Astrocyte (in vitro differentiated cells and primary cell): ENCODE results near the gene CPN2. TPM values are rescaled to one million over a fixed set of nuclear protein-coding genes. Genes with fewer than 3 reads are reported as not detected.

ENCODE experiments used
- DNase-seq: peaks from one replicate; pipeline ENCODE4 v3.0.0-alpha.2; 2010; ENCODE audit warnings: low read depth
- FAIRE-seq: peaks from 2 replicates; lab custom pipeline; 2011; peaks lifted over from hg19 to GRCh38; lab: Jason Lieb, UNC
- H2AFZ ChIP-seq: 2 replicates; pipeline ENCODE4 v1.6.0; 2012; ENCODE audit warnings: low read depth, low read length, inconsistent platforms
- H3K27ac ChIP-seq: 2 replicates; pipeline ENCODE4 v1.5.1; 2011; ENCODE audit warnings: low read depth, low read length, inconsistent platforms
- H3K27me3 ChIP-seq: 2 replicates; pipeline ENCODE4 v1.6.0; 2011; ENCODE audit warnings: low read length, inconsistent platforms; ENCODE audit not compliant: insufficient read depth
- H3K36me3 ChIP-seq: 2 replicates; pipeline ENCODE4 v1.5.1; 2011; ENCODE audit warnings: low read length, inconsistent platforms; ENCODE audit not compliant: insufficient read depth
- H3K4me1 ChIP-seq: 2 replicates; pipeline ENCODE4 v1.5.1; 2011; ENCODE audit warnings: low read length, inconsistent platforms; ENCODE audit not compliant: insufficient read depth
- H3K4me2 ChIP-seq: 2 replicates; pipeline ENCODE4 v1.6.0; 2012; ENCODE audit warnings: low read length, inconsistent platforms
- H3K4me3 ChIP-seq: 2 replicates; pipeline ENCODE4 v1.5.1; 2011; ENCODE audit warnings: low read depth, mild to moderate bottlenecking, low read length, inconsistent platforms; ENCODE audit not compliant: insufficient read depth
- H3K79me2 ChIP-seq: 2 replicates; pipeline ENCODE4 v1.6.0; 2012; ENCODE audit warnings: mild to moderate bottlenecking, low read length, inconsistent platforms; ENCODE audit not compliant: insufficient read depth
- H3K9ac ChIP-seq: 2 replicates; pipeline ENCODE4 v1.6.0; 2012; ENCODE audit warnings: mild to moderate bottlenecking, low read length, inconsistent platforms
- H3K9me3 ChIP-seq: 2 replicates; pipeline ENCODE4 v1.5.1; 2012; ENCODE audit warnings: low read depth, mild to moderate bottlenecking, low read length, inconsistent platforms; ENCODE audit not compliant: insufficient read depth
- H4K20me1 ChIP-seq: 2 replicates; pipeline ENCODE4 v1.6.0; 2012; ENCODE audit warnings: low read length, inconsistent platforms; ENCODE audit not compliant: insufficient read depth
- H3K27ac Mint-ChIP-seq: one replicate; pipeline ENCODE4 v1.8.0; 2021; ENCODE audit warnings: mild to moderate bottlenecking, mixed read lengths; ENCODE audit not compliant: unreplicated experiment
- H3K27me3 Mint-ChIP-seq: one replicate; pipeline ENCODE4 v1.8.0; 2021; ENCODE audit warnings: low read depth, mixed read lengths; ENCODE audit not compliant: unreplicated experiment
- H3K36me3 Mint-ChIP-seq: one replicate; pipeline ENCODE4 v1.8.0; 2021; ENCODE audit warnings: low read depth, mixed read lengths; ENCODE audit not compliant: unreplicated experiment
- H3K4me1 Mint-ChIP-seq: one replicate; pipeline ENCODE4 v1.8.0; 2021; ENCODE audit warnings: low read depth, mixed read lengths; ENCODE audit not compliant: unreplicated experiment
- H3K4me3 Mint-ChIP-seq: one replicate; pipeline ENCODE4 v1.8.0; 2021; ENCODE audit warnings: mild to moderate bottlenecking, moderate library complexity, mixed read lengths; ENCODE audit not compliant: unreplicated experiment
- H3K9me3 Mint-ChIP-seq: one replicate; pipeline ENCODE4 v1.8.0; 2021; ENCODE audit warnings: mild to moderate bottlenecking, mixed read lengths; ENCODE audit not compliant: unreplicated experiment
- CTCF ChIP-seq: IDR thresholded peaks from 2 replicates; pipeline ENCODE4 v1.5.1; 2011; ENCODE audit warnings: low read depth, mild to moderate bottlenecking, inconsistent platforms, low read length, moderate library complexity; ENCODE audit not compliant: insufficient read depth
- EZH2 ChIP-seq: IDR thresholded peaks from 2 replicates; pipeline ENCODE4 v1.6.1; 2012; ENCODE audit warnings: mild to moderate bottlenecking, low read length, inconsistent platforms; ENCODE audit not compliant: insufficient read depth
- total RNA-seq: library from RNA; stranded (reverse); gene quantifications from 2 replicates; pipeline ENCODE4 v1.2.1, GENCODE V29; 2021

CPN2 gene
- total RNA-seq, 1 donor from 2014 or later: not detected

GRCh38 chr3:194294895-194295214, 56.3 kb downstream of the CPN2 start:
- Histone ChIP-seq H3K36me3 (no peaks in the 10 kb centered on the region), H3K4me2 (no peak overlapping the region), H3K79me2 (no peaks in the 10 kb centered on the region), H3K27ac (no peak overlapping the region), H3K27me3 (no peaks in the 10 kb centered on the region), H2AFZ (no peak overlapping the region), H3K4me1 (peaks cover 12% of the 10 kb centered on the region), H3K9ac (no peak overlapping the region), H3K4me3 (no peak overlapping the region), H3K9me3 (no peaks in the 10 kb centered on the region), H4K20me1 (no peaks in the 10 kb centered on the region)
- peaks cover 20% of the 10 kb centered on the region for H3K4me1 Mint-ChIP-seq
- H3K4me3 Mint-ChIP-seq: no peak overlapping the region
- no peaks in the 10 kb centered on the region for H3K36me3 Mint-ChIP-seq
- peaks cover 4% of the 10 kb centered on the region for H3K9me3 Mint-ChIP-seq
- FAIRE-seq (no peak), DNase-seq (no peak)
- peaks cover 31% of the 10 kb centered on the region for H3K27me3 Mint-ChIP-seq
- H3K27ac Mint-ChIP-seq: no peak overlapping the region
- TF ChIP-seq CTCF (no peak), EZH2 (no peak)

- H3K9me3 Mint-ChIP-seq: peaks cover 4% of the 10 kb centered on the region
These were observed 56.8 kb downstream of the CPN2 start for GRCh38 chr3:194294199-194294894.

More at GRCh38 chr3:194294199-194294894, 56.8 kb downstream of the CPN2 start:
- Histone ChIP-seq H3K4me2 (no peak overlapping the region), H3K9me3 (no peaks in the 10 kb centered on the region), H3K4me1 (peaks cover 12% of the 10 kb centered on the region), H3K4me3 (no peak overlapping the region), H2AFZ (no peak overlapping the region), H3K9ac (no peak overlapping the region), H3K27me3 (no peaks in the 10 kb centered on the region), H4K20me1 (no peaks in the 10 kb centered on the region), H3K79me2 (no peaks in the 10 kb centered on the region), H3K27ac (no peak overlapping the region), H3K36me3 (no peaks in the 10 kb centered on the region)
- no peak for DNase-seq
- Mint-ChIP-seq H3K27me3 (peaks cover 31% of the 10 kb centered on the region), H3K4me1 (peaks cover 20% of the 10 kb centered on the region), H3K4me3 (no peak overlapping the region), H3K36me3 (no peaks in the 10 kb centered on the region), H3K27ac (no peak overlapping the region)
- no peak for TF ChIP-seq EZH2
- TF ChIP-seq CTCF: no peak
- no peak for FAIRE-seq
